GM19328 (cell line): ENCODE measurements around the gene LYRM1.
"Not testable (repeated sequence)": the region's sequence is repeated elsewhere in the genome, so short reads cannot be mapped to it uniquely, and the experiment has no call there.

Experiments
- ATAC-seq: cut with Tn5 transposase; IDR thresholded peaks from one replicate; pipeline ENCODE4 v1.9.1; 2021; ENCODE audit warnings: mild to moderate bottlenecking, moderate library complexity; ENCODE audit not compliant: unreplicated experiment

Gene LYRM1

GRCh38 chr16:20900299-20901067 is at the start of gene LYRM1, which contains the start of gene DCUN1D3:
Gene LYRM1, plus strand, starts transcription at chr16:20900771. Its CDS starts 14,785 bp downstream, at chr16:20915556.
Gene DCUN1D3, minus strand, starts transcription at chr16:20900358. Its CDS starts 37,820 bp downstream, at chr16:20862538.
- peak; percentile 71 for ATAC-seq

- no peak for ATAC-seq
Observed at GRCh38 chr16:20850981-20851380, 49.6 kb upstream of the LYRM1 start.

GRCh38 chr16:20851601-20852000 is 49.0 kb upstream of the LYRM1 start:
- no peak for ATAC-seq

- ATAC-seq, result no peak
Observed at GRCh38 chr16:20853143-20853542, 47.4 kb upstream of the LYRM1 start.

GRCh38 chr16:20853981-20854620 is 46.5 kb upstream of the LYRM1 start:
- no peak for ATAC-seq

- ATAC-seq, result no peak
Observed at GRCh38 chr16:20854963-20855362, 45.6 kb upstream of the LYRM1 start.

- no peak for ATAC-seq
Observed at GRCh38 chr16:20857281-20857680, 43.3 kb upstream of the LYRM1 start.

GRCh38 chr16:20859229-20859628 is 41.3 kb upstream of the LYRM1 start:
- no peak for ATAC-seq

GRCh38 chr16:20859699-20860098 is 40.9 kb upstream of the LYRM1 start:
- ATAC-seq, result no peak

GRCh38 chr16:20860361-20860760 is 40.2 kb upstream of the LYRM1 start:
- no peak for ATAC-seq

GRCh38 chr16:20860995-20861394 is 39.6 kb upstream of the LYRM1 start:
- ATAC-seq, result not testable (repeated sequence)

- no peak for ATAC-seq
Observed at GRCh38 chr16:20862162-20862960, 38.2 kb upstream of the LYRM1 start.

GRCh38 chr16:20864376-20864775 is 36.2 kb upstream of the LYRM1 start:
- ATAC-seq, result not testable (repeated sequence)

GRCh38 chr16:20865420-20866131 is 35.0 kb upstream of the LYRM1 start:
- ATAC-seq, result no peak

GRCh38 chr16:20866145-20866772 is 34.3 kb upstream of the LYRM1 start:
- ATAC-seq, result no peak

GRCh38 chr16:20866801-20867200 is 33.8 kb upstream of the LYRM1 start:
- ATAC-seq, result no peak

GRCh38 chr16:20867585-20867984 is 33.0 kb upstream of the LYRM1 start:
- ATAC-seq, result no peak

GRCh38 chr16:20868890-20869289 is 31.7 kb upstream of the LYRM1 start:
- ATAC-seq, result no peak

GRCh38 chr16:20870122-20870820 is 30.3 kb upstream of the LYRM1 start:
- no peak for ATAC-seq

GRCh38 chr16:20871258-20871657 is 29.3 kb upstream of the LYRM1 start:
- ATAC-seq, result no peak
